ENCODE measurements around the gene LAMC2.
"Not testable (repeated sequence)": the region's sequence is repeated elsewhere in the genome, so short reads cannot be mapped to it uniquely, and the experiment has no call there.

The LAMC2 gene

DNA sequence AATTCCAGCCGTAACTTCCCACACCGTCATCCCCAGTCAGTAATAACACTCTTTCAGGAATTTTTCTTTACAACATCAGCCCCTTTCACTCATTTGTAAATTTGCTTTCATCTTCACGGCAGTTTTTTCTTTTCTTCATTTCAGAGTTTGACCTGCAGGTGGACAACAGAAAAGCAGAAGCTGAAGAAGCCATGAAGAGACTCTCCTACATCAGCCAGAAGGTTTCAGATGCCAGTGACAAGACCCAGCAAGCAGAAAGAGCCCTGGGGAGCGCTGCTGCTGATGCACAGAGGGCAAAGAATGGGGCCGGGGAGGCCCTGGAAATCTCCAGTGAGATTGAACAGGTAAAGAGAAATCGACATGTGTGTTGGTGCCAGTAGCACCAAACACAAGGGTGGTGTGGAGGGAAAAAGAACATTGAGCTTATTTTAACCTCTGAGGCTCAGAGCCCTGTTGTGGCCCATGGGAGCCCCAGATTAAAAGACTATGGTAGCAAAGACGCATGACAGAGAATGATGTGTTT is 53.2 kb downstream of the LAMC2 start:
- DNase-seq = no peak

GRCh38 chr1:183239793-183240525 is 53.9 kb downstream of the LAMC2 start:
- DNase-seq = no peak

- no peak for DNase-seq
Measured at GRCh38 chr1:183240526-183240825, 54.4 kb downstream of the LAMC2 start.

GRCh38 chr1:183240853-183241252 is 54.8 kb downstream of the LAMC2 start:
- not testable (repeated sequence) for DNase-seq

DNA sequence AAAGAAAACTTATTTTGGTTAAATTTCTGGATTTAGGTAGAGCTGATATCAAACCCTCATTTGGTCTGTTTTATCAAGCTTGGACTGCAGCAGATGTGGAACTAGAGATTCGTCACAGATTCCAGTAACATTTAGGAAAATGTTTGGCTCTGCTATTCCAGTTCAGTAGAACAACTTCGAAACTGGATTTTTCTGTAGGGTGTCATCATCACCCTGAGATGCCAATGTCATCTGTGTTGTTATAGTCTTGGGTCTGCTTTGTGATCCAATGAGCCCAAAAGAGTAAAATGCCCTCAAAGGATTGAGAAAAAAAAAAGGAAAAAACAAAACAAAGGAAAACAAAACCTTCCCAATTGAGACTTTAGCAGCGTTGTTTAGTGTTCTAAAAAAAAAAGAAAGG is 55.4 kb downstream of the LAMC2 start:
- peak; percentile 26 for DNase-seq

- DNase-seq = no peak
Measured at GRCh38 chr1:183242556-183242955, 56.5 kb downstream of the LAMC2 start.

DNA sequence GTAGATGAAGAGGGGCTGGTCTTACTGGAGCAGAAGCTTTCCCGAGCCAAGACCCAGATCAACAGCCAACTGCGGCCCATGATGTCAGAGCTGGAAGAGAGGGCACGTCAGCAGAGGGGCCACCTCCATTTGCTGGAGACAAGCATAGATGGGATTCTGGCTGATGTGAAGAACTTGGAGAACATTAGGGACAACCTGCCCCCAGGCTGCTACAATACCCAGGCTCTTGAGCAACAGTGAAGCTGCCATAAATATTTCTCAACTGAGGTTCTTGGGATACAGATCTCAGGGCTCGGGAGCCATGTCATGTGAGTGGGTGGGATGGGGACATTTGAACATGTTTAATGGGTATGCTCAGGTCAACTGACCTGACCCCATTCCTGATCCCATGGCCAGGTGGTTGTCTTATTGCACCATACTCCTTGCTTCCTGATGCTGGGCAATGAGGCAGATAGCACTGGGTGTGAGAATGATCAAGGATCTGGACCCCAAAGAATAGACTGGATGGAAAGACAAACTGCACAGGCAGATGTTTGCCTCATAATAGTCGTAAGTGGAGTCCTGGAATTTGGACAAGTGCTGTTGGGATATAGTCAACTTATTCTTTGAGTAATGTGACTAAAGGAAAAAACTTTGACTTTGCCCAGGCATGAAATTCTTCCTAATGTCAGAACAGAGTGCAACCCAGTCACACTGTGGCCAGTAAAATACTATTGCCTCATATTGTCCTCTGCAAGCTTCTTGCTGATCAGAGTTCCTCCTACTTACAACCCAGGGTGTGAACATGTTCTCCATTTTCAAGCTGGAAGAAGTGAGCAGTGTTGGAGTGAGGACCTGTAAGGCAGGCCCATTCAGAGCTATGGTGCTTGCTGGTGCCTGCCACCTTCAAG is 57.3 kb downstream of the LAMC2 start:
- no peak for DNase-seq

DNA sequence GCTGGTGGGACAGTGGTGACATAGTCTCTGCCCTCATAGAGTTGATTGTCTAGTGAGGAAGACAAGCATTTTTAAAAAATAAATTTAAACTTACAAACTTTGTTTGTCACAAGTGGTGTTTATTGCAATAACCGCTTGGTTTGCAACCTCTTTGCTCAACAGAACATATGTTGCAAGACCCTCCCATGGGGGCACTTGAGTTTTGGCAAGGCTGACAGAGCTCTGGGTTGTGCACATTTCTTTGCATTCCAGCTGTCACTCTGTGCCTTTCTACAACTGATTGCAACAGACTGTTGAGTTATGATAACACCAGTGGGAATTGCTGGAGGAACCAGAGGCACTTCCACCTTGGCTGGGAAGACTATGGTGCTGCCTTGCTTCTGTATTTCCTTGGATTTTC is 58.4 kb downstream of the LAMC2 start:
- DNase-seq = peak; percentile 86

- DNase-seq = no peak
Measured at GRCh38 chr1:183245357-183245756, 59.3 kb downstream of the LAMC2 start.

- DNase-seq = no peak
Measured at GRCh38 chr1:183246436-183246835, 60.4 kb downstream of the LAMC2 start.

GRCh38 chr1:183247066-183247465 is 61.0 kb downstream of the LAMC2 start:
- DNase-seq = no peak

GRCh38 chr1:183247484-183247883 is 61.4 kb downstream of the LAMC2 start:
- DNase-seq = no peak

DNA sequence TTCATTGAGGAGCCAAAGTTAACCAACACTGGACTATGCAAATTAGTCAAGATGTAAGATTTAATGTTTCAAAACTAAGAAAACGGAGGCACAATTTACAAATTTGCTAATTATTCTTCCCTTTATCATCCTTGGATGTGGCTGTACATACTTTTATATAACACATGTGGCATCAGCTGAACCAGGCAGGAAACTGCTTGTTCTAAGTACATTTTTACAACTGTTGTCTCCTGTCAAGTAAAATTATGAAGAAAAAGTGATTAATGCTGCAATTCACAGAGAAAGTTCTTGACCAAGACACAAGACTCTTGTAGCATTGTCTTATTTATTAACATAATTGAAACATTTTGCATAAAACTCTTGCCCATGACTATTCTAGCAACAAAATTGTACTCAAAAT is 61.9 kb downstream of the LAMC2 start:
- DNase-seq = no peak

GRCh38 chr1:183248989-183249691 is 63.1 kb downstream of the LAMC2 start:
- DNase-seq = no peak

GRCh38 chr1:183249941-183250452 is 63.9 kb downstream of the LAMC2 start:
- no peak for DNase-seq

DNA sequence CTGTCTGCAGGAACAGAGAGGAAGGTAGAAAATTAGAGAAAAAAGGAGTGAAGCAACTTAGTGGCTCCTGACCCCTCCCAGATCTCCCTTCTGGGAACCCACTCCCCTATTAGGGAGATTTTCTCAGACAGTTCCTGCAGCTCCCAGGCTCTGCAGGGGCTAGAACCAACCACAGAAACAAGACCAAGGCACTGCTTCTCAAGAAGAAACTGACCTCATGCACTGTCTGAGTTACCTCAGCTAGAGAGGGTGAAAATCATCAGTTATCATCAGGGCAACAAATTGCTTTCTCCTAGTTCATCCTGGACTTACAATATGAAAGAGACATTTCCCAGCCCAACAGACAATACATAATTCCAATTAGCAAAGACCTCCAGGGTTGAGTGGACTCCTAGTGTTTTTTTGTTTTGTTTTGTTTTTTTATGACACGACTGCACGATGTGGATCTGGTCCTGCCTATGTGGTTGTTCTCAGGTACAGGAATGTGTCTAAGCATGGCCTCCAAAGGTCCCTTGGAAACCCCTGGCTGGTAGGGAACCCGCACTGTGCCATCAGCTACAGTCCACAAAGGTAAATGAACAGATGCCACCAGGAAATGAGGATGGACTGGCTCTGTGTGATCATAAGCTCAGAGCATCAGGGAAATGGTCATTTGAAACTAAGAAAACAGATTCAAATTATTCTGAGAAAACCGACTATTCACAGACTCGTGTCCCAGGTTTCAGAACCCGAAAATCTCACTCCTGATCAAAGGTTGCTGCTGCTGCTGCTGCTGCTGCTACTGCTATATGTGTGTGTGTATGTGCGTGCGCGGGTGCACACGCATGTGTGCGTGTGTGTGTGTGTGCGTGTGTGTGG is 65.3 kb downstream of the LAMC2 start:
- no peak for DNase-seq

DNA sequence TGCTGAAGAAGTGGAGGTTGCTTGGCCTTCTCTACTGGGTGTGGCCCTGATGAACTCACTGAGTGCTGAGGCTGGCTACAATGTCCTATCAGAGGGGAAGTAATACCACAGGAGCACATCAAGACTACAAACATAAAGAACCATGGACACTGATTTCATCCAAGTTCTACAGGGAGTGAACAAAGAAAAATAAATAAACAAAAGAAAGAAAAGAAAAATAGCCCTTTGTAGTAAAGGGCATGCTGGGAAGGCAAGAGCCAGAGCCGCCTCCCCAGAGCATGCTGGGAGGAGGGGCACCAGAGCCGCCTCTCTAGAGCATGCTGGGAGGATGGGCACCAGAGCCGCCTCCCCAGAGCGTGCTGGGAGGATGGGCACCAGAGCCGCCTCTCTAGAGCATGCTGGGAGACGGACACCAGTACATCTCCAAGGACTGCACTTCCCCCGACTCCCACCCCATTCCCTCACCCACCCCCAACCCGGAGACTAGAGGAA is 65.9 kb downstream of the LAMC2 start:
- DNase-seq = no peak

GRCh38 chr1:183255073-183255472 is 69.0 kb downstream of the LAMC2 start:
- DNase-seq = no peak

- DNase-seq = no peak
Measured at GRCh38 chr1:183259924-183260323, 73.9 kb downstream of the LAMC2 start.

GRCh38 chr1:183262628-183263200 is 76.7 kb downstream of the LAMC2 start:
- DNase-seq = no peak

DNA sequence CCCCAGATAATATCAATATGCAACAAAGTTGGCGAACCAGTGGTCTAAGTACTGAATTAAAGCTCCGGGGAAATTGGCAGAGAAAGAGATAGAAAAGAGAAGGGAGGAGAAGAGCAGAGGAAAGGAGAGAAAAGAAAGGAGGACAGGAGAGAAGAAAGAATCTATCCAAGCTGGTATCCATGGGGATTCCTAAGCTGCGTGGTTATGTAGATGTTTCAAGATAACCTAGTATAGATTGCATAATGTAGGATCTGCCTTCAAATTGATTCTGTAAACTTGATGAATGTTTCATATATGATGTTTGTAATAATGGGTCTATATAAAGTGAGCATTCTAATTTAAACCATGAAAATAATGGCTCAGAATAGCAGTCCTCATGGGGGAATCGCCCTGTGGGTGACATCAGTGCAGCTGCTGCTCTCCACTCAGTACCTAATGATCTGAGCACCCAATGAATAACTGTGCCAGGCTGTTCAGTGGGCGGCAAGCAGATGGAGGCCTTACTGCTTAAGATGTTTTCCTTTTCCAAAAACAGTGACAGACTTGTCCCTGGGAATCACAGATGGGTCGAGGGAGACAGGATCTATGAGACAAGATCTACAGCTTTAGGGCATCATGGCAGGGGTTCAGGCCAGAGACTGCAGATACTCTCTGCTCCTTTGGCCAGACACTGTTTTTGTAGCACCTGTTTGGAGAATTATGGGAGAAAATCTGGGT is 78.0 kb downstream of the LAMC2 start:
- no peak for DNase-seq

Data from fibroblast of skin of abdomen (primary cell).